ENCODE results near the gene RWDD3. TPM values are rescaled to one million over a fixed set of nuclear protein-coding genes. Genes with fewer than 3 reads are reported as not detected.

The RWDD3 gene
- total RNA-seq, 1 experiment from 2014 or later, result 15.3 TPM

- Histone ChIP-seq H4K5ac (ENCODE audit: insufficient read length, low read depth, low read length) (no peak overlapping the region), H3K27ac (ENCODE audit: insufficient read length, low read depth, low read length) (no peak overlapping the region), H2BK5ac (ENCODE audit: insufficient read length, low read length) (no peak overlapping the region), H3T11ph (ENCODE audit: low read length) (no peak overlapping the region), H2BK12ac (ENCODE audit: insufficient read length, low read depth, low read length) (no peak overlapping the region), H3K4me2 (ENCODE audit: insufficient read depth, insufficient read length, low read length) (no peak overlapping the region), H3K56ac (ENCODE audit: insufficient read length, low read depth, low read length) (no peak overlapping the region), H3K79me2 (ENCODE audit: insufficient read depth, low read length) (no peaks in the 10 kb centered on the region), H3K27me3 (ENCODE audit: insufficient read depth, low read length) (no peaks in the 10 kb centered on the region), H2AK5ac (ENCODE audit: insufficient read length, low read length) (no peak overlapping the region), H2BK20ac (ENCODE audit: low read depth, low read length, poor library complexity, severe bottlenecking) (no peak overlapping the region), H3K9ac (ENCODE audit: extremely low read depth, insufficient read length, low read length) (no peak overlapping the region), H2BK120ac (ENCODE audit: low read depth, low read length, poor library complexity, severe bottlenecking) (no peak overlapping the region), H3K79me1 (ENCODE audit: insufficient read depth, low read depth, low read length, poor library complexity, severe bottlenecking) (no peaks in the 10 kb centered on the region), H3K14ac (ENCODE audit: insufficient read depth, low read length) (no peak overlapping the region), H3K4ac (ENCODE audit: low read depth, low read length) (no peak overlapping the region), H3K9me3 (ENCODE audit: control insufficient read depth, low read depth, low read length) (no peaks in the 10 kb centered on the region), H4K8ac (replicated peaks; ENCODE audit: insufficient read length, low read depth, low read length) (no peak overlapping the region), H3K4me1 (ENCODE audit: insufficient read depth, low read length) (no peaks in the 10 kb centered on the region), H4K91ac (ENCODE audit: insufficient read length, low read depth, low read length) (no peak overlapping the region), H3K23me2 (ENCODE audit: insufficient read length, low read depth, low read length, poor library complexity, severe bottlenecking) (no peaks in the 10 kb centered on the region), H3K18ac (ENCODE audit: insufficient read length, low read depth, low read length) (no peak overlapping the region), H3K23ac (ENCODE audit: insufficient read length, low read depth, low read length) (no peak overlapping the region), H2BK15ac (ENCODE audit: low read depth, low read length) (no peak overlapping the region), H4K20me1 (ENCODE audit: control insufficient read depth, insufficient read depth, insufficient read length) (no peaks in the 10 kb centered on the region), H2AFZ (ENCODE audit: low read length) (no peak overlapping the region)
- WGBS (ENCODE audit: extremely low coverage, insufficient read length, low lambda C conversion rate), result no CpG with 5 or more reads among the region's 1 CpG
- Mint-ChIP-seq H3K27ac (0 out of 7 replicates have a peak overlapping the region, but pooled peaks of 1 of the 3 experiments have one; percentile 26), H3K9me3 (no peaks in the 10 kb centered on the region), H3K4me3 (no peak overlapping the region), H3K27me3 (ENCODE audit: low read depth) (no peaks in the 10 kb centered on the region), H3K4me1 (peaks cover 30 to 49% of the 10 kb centered on the region in 2 experiments), H3K36me3 (ENCODE audit: insufficient read depth in 1 of 3, low read depth in 3 of 3) (no peaks in the 10 kb centered on the region)
- DNase-seq, result no peak
- TF ChIP-seq CTCF (conservative IDR thresholded peaks at IDR 0.05), result no peak
Measured at GRCh38 chr1:95282518-95282895, 48.5 kb downstream of the RWDD3 start.

Data from H9 (cell line).